HG03135 (cell line): Measurements from ENCODE around the gene TBC1D23.
"Not testable (repeated sequence)": the region's sequence is repeated elsewhere in the genome, so short reads cannot be mapped to it uniquely, and the experiment has no call there.

Experiments
- ATAC-seq: cut with Tn5 transposase; IDR thresholded peaks from one replicate; pipeline ENCODE4 v1.9.1; 2021; ENCODE audit warnings: mild to moderate bottlenecking, moderate library complexity; ENCODE audit not compliant: unreplicated experiment

The TBC1D23 gene

DNA sequence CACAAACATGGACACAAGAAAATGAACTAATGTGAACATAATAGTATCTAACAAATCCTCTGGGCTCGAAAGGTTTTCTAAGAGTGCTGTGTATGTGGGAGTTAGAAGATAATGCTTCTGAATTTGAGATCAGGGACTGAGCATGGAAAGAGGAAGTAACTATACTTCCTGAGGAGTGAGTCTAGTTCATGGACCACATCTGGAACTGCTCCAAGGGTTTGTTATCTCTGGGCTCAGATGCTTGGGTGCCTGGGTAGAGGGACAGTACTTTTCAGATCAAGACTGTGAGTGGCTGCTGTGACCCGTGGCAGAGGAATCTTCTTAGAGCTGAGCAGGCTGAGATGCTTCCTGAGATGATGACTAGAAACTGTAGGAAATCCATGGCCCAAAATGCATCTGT, 28.5 kb downstream of the TBC1D23 start:
- ATAC-seq = no peak

DNA sequence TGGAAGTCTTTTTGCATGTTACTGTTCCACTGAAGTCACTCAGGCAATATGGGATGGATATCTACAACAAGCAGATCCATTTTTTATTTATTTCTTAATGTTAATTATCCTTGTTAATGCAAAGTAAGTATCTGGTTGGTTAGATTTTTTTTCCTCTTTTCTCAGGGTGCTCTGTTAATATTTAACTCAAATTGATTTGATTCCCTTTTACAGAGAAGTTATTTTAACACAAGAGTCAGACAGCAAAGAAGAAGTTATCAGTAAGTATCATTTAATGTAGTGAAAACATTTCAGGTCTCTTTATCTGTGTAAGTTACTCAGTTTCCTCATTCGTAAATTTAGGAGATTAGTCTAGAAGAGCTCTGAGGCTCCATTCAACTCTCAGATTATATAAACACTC, 34.3 kb downstream of the TBC1D23 start:
- ATAC-seq = no peak

DNA sequence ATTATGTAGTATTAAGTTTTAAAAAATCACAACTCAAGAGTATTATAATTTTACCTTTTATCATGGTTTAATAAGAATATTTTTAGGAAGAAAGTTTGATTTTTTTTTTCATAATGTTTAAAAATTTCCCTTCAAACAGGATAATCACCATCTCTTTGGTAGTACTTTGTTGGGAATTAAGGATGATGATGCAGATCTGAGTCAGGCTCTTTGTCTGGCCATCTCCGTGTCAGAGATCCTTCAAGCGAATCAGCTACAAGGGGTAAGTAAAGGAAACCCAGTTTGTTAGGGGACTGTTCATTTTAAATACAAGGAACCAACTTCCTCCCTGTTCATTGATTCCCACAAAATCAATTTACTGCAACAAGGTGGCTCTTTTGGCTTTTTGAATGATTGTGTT, 37.0 kb downstream of the TBC1D23 start:
- ATAC-seq = no peak

DNA sequence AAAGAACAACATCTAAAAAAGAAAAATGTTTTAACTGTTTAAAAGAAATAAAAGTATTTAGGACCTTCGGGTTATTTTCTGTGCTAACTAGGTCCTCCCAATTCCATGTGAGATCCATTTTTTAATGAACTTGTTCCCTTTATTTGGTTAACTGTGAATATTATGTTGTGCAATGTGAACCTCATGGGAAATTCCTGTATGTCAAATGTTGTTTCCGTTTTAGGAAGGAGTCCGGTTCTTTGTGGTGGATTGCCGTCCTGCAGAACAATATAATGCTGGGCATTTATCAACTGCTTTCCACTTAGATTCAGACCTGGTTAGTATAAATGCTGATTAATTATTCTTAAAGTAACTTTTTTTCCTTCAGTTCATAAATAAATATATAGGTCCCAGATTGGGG, 38.2 kb downstream of the TBC1D23 start:
- ATAC-seq = no peak

DNA sequence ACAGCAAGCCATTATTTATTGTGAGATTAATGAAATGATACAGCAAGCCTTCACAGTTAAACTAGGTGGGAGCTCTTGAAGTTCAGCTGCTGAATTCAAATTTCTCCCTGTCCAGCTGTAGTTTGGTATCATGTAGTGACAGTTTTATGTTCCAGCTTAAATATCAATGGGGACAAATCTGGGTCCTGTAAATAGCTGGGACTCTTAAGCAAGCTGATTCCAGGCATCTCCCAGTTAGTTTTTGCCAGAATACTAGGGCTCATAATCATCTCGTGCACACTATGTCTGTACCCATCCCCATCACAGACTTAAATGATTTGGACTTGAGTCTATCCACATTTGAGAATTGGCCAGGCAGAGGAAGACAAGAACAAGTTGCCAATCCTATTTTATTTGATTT, 45.9 kb downstream of the TBC1D23 start:
- ATAC-seq = no peak

DNA sequence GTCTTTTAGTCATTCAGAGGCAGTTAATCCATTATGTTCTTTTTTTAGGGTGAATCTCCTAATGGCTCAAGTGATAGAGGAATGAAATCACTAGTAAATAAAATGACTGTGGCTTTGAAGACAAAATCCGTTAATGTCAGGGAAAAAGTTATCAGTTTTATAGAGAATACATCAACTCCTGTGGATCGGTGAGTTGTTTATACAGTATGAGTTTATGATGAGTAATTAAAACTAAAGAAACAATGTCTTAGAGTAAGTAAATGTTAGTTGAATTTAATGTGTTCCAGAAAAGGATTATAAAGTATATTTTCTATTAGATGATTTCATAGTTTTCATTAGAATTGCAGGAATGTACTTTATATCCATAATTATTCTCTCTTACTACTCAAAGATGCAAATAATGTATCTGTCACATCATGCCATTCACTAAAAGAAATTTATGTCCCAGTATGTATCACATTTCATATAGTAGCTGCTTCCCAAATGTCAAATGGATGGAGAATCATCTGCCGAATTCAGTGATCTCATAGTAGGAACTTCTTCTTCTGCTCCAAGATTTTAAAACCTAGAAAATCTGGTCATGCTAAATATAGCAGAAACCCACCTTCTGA, 49.7 kb downstream of the TBC1D23 start:
- no peak for ATAC-seq

DNA sequence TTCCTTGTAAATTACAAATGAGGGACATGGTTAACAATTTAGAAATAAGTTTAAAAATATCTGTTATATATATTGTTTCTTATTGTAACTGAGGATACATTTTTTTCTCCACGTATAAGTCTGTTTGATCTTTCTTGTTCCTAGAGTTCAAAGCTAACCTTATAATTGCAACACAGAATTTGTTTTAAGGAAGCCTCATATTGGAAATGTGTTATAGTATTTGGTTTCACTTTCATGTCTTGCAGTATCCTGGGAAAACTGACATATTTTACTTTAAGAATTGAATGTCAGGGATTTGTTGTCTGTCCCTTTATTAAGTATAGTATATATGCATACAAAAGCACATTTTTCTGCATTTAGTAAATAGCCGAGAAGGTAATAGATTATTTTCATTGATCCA, 50.2 kb downstream of the TBC1D23 start:
- no peak for ATAC-seq

DNA sequence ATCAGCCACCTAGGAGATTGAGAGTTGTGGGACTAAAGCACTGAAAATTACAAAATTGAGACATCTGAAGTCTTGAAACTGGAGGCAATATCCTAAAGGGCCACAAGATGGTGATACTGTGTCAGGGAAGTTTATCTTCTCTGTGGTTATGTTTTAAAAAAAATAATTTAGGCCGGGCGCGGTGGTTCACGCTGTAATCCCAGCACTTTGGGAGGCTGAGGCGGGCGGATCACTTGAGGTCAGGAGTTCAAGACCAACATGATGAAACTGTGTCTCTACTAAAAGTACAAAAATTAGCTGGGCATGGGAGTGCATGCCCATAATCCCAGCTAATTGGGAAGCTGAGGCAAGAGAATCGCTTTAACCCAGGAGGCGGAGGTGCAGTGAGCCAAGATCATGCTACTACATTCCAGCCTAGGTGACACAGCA, 55.9 kb downstream of the TBC1D23 start:
- peak; percentile 66 for ATAC-seq

DNA sequence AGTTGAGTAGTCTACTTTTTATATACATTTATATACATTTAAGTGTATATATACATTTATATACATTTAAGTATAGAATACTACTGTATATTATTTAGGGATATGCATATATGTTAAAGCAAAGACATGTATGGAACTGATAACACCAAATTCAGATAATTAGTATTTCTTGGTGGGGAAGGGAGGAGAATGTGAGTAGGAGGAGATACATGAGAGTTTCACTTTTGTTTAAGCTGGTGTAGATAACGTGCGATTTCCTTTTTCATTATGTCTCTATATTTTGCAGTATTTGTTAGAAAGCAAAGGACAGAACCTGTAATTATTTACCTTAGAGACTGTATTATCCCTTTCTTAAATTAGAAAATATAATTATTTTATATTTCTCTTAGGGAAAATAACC, 57.1 kb downstream of the TBC1D23 start:
- ATAC-seq = peak; percentile 65

DNA sequence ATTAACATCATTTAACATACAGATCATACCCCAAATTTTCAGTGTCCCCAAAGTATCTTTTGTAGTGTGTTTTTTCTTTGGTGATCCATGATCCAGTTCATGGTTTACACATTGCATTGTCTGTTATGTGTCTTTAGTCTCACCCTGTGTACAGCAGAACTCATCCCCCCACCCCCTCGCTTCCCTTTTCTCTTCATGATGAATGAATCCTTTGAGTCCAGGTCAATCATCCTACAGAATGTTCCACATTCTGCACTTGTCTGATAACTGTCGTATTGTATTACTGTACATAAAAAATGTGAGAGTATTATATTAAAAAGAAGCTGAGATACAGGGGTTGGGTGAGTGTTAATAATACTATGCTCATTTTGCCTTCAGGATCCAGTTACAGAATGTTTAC, 59.2 kb downstream of the TBC1D23 start:
- ATAC-seq = no peak

DNA sequence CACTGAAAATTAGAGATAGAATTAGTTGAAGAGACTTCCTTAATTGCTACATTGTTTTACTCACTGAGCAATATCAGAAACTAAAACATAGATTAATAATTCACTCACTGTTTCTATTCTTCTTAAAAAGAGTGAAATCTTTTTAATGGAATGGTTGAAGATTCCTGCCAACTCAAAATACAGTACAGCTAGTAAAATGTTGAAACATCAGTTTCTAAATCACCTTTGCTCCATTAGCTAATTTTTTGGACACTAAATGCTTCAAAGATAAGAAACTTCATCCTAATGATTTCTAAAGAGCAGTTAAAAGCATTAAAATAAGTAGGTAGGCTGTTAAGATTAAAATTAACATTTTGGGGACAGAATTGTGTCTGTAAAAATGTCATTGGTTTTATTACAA, 63.3 kb downstream of the TBC1D23 start:
- ATAC-seq = no peak

DNA sequence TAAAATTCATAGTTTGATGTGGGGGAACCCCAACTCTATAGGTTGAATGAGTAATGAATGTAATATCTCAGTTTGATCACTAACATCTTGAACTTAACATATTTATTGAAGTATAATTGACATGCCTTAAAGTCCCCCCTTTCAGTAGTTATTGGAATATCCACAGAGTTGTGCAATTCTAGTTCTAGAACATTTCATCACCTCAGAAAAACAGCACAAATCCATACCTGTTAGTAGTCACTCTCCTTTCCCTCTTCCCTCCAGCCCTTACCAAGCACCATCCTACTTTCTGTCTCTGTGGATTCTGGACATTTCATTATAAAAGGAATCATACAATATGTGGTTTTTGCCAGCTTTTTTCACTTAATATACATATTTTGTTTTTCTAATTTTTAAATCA, 65.0 kb downstream of the TBC1D23 start:
- ATAC-seq = no peak

DNA sequence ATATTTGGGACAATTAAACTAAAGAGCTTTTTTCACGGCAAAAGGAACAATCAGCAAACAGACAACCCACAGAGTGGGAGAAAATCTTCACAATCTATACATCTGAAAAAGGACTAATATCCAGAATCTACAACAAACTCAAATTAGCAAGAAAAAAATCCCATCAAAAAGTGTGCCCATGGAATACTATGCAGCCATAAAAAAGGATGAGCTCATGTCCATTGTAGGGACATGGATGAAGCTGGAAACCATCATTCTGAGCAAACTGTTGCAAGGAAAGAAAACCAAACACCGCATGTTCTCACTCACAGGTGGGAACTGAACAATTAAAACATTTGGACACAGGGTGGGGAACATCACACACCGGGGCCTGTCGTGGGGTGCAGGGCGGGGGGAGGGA, 66.6 kb downstream of the TBC1D23 start:
- not testable (repeated sequence) for ATAC-seq

DNA sequence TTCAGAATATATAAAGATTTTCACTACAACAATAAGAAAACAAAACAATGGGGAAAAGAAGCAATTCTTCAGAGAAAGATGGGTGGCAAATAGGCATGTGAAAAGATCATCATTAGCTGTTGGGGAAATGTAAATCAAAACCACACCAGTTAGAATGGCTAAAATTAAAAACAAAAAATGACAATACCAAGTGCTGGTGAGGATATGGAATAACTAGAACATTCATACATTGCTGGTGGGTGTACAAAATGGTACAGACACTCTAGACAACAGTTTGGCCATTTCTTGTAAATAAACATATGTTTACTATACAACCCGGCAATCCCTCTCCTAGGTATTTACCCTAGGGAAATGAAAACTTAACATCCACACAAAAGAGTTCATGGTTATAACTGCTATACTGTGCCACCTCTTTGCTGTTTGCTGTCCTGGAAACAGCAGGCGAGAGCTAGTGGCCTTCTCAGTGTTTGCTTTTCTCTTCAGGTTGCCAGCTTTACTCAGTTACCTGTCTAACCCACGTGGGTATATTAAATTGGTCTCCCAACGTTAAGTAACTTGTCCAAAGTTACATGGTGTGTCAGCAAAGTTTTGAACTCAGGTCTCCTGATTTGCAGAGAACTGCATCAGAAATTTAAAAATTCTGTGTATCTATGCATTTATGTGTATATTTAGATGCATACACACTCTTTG, 69.2 kb downstream of the TBC1D23 start:
- no peak for ATAC-seq

DNA sequence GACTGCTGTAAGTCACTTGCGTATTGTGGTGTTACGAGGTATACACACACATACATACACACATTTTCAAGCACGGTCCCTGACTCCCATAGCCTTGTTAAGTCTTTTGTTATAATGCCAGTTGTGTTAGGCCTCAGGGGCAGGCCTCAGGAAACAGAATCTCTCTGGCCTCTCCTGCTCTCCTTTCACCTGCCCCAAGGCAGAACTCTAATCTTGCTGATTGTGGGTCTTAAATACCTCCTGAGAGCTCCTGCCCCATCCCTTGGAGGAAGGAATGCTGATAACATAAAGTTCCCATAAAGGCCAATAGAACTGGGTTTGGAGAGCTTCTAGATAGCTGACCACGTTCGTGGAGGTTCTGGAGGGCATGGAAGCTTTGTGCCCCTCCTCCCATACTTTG, 69.9 kb downstream of the TBC1D23 start:
- ATAC-seq = no peak

DNA sequence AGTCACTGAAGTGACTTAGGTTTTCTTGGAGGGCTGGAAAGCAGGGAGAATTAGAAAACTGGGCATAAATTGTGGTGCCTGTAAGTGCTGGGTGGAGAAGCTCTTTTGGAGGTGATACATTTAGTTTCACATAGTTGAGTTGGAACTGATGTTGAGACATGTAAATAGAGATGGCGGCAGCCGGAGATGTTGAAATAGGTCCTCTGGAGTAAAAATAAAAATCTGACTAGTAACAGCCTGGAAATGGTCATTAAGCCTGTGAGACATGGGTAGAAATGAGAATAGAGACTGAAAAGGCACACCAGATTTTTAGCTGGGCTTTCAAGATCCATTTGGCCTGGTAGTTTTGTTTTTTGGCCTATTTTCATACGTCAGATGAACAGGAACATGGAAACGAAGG, 70.9 kb downstream of the TBC1D23 start:
- ATAC-seq = no peak

DNA sequence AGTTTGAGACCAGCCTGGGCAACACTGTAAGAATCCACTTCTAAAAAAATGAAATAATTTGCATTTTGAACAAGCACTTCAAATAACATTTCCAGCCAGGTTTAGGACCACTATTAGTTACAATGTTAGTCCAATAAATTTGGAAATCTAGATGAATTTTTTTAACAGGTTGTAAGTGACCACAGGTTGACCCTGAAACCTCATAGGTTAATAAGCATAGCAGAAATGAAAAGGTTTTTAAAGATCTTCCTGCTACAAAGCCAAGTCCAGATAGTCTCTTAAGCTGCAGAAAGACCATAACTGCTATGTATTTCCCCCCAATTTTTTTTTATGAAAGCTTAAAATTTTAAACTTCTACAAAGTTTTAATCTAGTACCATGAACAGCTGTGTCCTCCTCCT, 72.3 kb downstream of the TBC1D23 start:
- no peak for ATAC-seq

DNA sequence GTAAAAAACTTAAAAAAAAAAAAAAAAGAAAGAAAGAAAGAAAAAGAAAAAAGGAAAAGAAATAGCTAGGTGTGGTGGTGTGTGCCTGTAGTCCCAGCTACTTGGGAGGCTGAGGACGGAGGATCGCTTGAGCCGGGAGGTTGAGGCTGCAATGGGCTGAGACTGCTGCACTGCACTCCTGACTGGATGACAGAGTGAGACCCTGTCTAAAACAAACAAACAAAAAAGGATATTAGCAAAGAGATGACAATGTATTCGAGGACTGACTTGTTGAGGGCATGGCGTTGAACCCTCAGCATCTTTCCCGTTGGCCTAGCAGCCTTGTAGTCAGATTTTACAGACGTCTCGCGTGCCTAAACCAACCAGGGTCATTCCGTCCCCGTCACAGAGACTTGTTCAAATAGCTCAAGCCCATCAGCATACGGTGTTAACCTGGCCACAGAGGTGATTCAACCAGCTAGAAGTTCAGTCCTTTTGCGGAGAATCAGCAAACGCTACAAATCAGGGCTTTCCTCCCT, 73.2 kb downstream of the TBC1D23 start:
- peak; percentile 23 for ATAC-seq

DNA sequence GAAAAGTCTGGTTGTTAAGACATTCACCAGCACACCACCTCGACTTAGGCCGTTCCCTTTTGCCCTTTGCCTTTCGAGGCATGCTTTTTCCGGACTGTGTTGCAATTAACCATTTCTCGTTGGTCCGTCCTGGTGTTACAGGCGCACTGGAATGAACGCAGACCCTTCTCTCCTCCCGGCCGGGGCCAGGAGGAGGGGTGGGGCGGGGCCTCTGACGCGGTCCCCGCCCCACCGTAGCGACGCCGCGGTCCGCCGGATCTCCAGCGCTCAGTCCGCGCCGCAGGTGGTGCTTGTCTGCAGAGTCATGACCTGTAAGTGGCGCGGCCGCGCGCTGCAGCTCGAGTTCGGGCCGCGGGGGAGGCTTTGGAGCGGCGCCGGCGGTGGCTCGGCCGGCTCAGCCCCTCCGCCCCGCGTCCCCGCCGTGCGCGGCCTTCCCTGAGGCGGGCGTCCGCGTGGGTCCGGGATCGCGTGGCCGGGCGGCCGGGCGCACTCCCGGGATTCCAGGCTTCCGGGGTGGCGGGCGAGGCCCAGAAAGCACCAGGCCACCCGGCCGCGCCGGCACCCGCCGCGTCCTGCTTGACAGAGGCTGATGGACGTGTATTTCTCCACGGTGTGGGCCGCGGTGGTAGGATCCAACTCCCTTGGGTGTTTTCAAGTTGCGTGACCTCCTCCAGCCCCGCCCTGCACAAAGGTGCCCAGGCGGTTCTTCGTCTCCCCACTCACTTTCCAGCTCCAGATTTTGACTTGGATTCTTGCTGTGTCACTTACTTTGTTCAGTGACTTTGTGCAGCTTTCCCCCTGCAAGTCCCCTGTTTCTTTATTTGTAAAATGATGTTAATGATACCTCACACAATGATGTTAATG, 73.9 kb downstream of the TBC1D23 start, which contains the start of gene NIT2:
NIT2 (plus strand) TSS at position 270 of the 864 bp plus-strand sequence; CDS start at position 305, 35 bp downstream.
- ATAC-seq = peak; percentile 94

DNA sequence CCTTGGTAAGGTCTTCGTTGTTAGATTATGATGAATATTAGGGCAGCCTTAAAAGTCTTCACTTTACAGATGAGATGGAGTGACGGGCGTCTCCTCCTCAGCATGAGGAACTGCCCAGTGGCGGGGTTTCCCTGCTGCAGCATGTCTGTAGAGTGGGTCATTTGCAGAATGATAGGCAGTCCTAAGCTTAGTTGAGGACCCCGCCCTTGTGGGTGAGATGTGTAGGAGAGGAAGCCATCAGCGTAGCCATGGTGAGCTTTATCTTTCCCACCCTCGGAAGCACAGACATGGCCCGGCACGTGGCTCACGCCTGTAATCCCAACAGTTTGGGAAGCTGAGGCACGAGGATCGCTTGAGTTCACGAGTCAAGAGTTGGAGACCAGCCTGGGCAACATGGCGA, 74.6 kb downstream of the TBC1D23 start:
- ATAC-seq = peak; percentile 44

DNA sequence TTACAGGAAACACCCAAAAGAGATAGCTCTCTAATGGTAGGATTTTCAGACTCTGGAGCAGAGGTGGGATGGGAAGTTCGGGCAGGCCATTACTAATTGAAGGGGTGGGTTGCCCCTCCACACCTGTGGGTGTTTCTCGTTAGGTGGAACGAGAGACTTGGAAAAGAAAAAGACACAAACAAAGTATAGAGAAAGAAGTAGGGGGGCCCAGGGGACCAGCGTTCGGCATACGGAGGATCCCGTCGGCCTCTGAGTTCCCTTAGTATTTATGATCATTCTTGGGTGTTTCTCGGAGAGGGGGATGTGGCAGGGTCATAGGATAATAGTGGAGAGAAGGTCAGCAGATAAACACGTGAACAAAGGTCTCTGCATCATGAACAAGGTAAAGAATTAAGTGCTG, 75.4 kb downstream of the TBC1D23 start:
- not testable (repeated sequence) for ATAC-seq

DNA sequence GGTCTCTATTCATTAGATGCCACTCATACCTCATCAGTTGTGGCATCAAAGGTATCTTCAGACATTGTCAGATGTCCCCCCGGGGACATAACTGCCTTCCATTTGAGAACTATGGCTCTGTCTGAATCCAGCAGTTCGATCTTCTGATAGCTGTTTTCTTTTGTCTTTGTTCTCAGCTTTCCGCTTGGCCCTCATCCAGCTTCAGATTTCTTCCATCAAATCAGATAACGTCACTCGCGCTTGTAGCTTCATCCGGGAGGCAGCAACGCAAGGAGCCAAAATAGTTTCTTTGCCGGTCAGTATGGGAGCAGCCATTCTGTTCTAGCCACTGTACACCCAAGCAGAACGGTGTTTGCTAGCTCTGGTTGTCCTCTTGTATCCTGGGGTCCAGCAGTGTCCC, 78.1 kb downstream of the TBC1D23 start:
- no peak for ATAC-seq
